SK-N-SH treated with all-trans-retinoic acid at 6 μM for 48 hours (cell line): Measurements from ENCODE around the gene CCR7.

Experiments used
- ATAC-seq: fragments of 200-7000 bp; cut with Tn5 transposase; 3 replicates; pipeline ENCODE4 v1.9.1; 2020; ENCODE audit warnings: mild to moderate bottlenecking, moderate library complexity
- ARNTL ChIP-seq: fragments of 450-650 bp; formaldehyde crosslinking; IDR thresholded peaks from 2 replicates; pipeline ENCODE4 v1.5.0; 2020; ENCODE audit warnings: low read depth, mild to moderate bottlenecking, moderate library complexity, borderline replicate concordance
- BACH2 ChIP-seq: fragments of 250-450 bp; sonication (Bioruptor Pico); IDR thresholded peaks from 2 replicates; pipeline ENCODE4 v1.9.0; 2021; ENCODE audit warnings: mild to moderate bottlenecking, borderline replicate concordance
- CSDC2 ChIP-seq: fragments of 250-450 bp; sonication (Bioruptor Pico); IDR thresholded peaks from 2 replicates; pipeline ENCODE4 v1.5.0; 2020; ENCODE audit warnings: mild to moderate bottlenecking, moderate library complexity
- CSRNP3 ChIP-seq: fragments of 250-450 bp; sonication (Bioruptor Pico); IDR thresholded peaks from 2 replicates; pipeline ENCODE4 v1.5.1; 2021; ENCODE audit warnings: mild to moderate bottlenecking, moderate library complexity
- ESRRG ChIP-seq: fragments of 250-450 bp; sonication (Bioruptor Pico); IDR thresholded peaks from 2 replicates; pipeline ENCODE4 v1.6.1; 2021; ENCODE audit warnings: mild to moderate bottlenecking
- ISL1 ChIP-seq: fragments of 250-450 bp; sonication (Bioruptor Pico); IDR thresholded peaks from 2 replicates; pipeline ENCODE4 v2.1.2; 2022; ENCODE audit warnings: mild to moderate bottlenecking, moderate library complexity
- OSR1 ChIP-seq: fragments of 250-450 bp; sonication (Bioruptor Pico); IDR thresholded peaks from 2 replicates; pipeline ENCODE4 v1.8.0; 2022; ENCODE audit warnings: moderate library complexity, mild to moderate bottlenecking, inconsistent platforms
- PPARA ChIP-seq: fragments of 250-450 bp; sonication (Bioruptor Pico); IDR thresholded peaks from 2 replicates; pipeline ENCODE4 v1.5.0; 2020; ENCODE audit warnings: mild to moderate bottlenecking, borderline replicate concordance
- RARB ChIP-seq: fragments of 250-450 bp; sonication (Bioruptor Pico); IDR thresholded peaks from 2 replicates; pipeline ENCODE4 v1.8.0; 2021; ENCODE audit warnings: mild to moderate bottlenecking, moderate library complexity
- SNAI2 ChIP-seq: fragments of 250-450 bp; sonication (Bioruptor Pico); IDR thresholded peaks from 2 replicates; pipeline ENCODE4 v1.5.0; 2020; ENCODE audit warnings: mild to moderate bottlenecking, moderate library complexity
- TCF4 ChIP-seq: fragments of 250-450 bp; sonication (Bioruptor Pico); IDR thresholded peaks from 2 replicates; pipeline ENCODE4 v1.8.0; 2021; ENCODE audit warnings: mild to moderate bottlenecking, moderate library complexity, borderline replicate concordance
- TOX ChIP-seq: fragments of 250-450 bp; sonication (Bioruptor Pico); IDR thresholded peaks from 2 replicates; pipeline ENCODE4 v1.8.0; 2021; ENCODE audit warnings: mild to moderate bottlenecking, moderate library complexity, borderline replicate concordance
- ZC3H10 ChIP-seq: fragments of 250-450 bp; sonication (Bioruptor Pico); IDR thresholded peaks from 2 replicates; pipeline ENCODE4 v1.5.1; 2021; ENCODE audit warnings: mild to moderate bottlenecking, moderate library complexity
- ZFP3 ChIP-seq: fragments of 250-450 bp; sonication (Bioruptor Pico); IDR thresholded peaks from 2 replicates; pipeline ENCODE4 v1.5.0; 2020; ENCODE audit warnings: mild to moderate bottlenecking, moderate library complexity
- ZFP30 ChIP-seq: fragments of 450-650 bp; formaldehyde crosslinking; IDR thresholded peaks from 2 replicates; pipeline ENCODE4 v1.5.0; 2022; ENCODE audit warnings: mild to moderate bottlenecking, moderate library complexity
- ZNF565 ChIP-seq: fragments of 450-650 bp; formaldehyde crosslinking; conservative IDR thresholded peaks from 2 replicates; pipeline ENCODE4 v1.5.0; 2020; ENCODE audit warnings: low read depth, mild to moderate bottlenecking, moderate library complexity
- ZNF70 ChIP-seq: fragments of 450-650 bp; formaldehyde crosslinking; IDR thresholded peaks from 2 replicates; pipeline ENCODE4 v1.5.0; 2020; ENCODE audit warnings: mild to moderate bottlenecking, moderate library complexity
- ZNF8 ChIP-seq: fragments of 450-650 bp; formaldehyde crosslinking; IDR thresholded peaks from 2 replicates; pipeline ENCODE4 v1.5.0; 2020; ENCODE audit warnings: mild to moderate bottlenecking, moderate library complexity
- TF ChIP-seq, protein P1 (sequence below): fragments of 250-450 bp; sonication (Bioruptor Pico); IDR thresholded peaks from 2 replicates; pipeline ENCODE4 v1.8.0; 2020; ENCODE audit warnings: mild to moderate bottlenecking, moderate library complexity, borderline replicate concordance

CCR7 gene

GRCh38 chr17:40524243-40524965, 40.9 kb downstream of the CCR7 start:
- ATAC-seq, result no peak
- TF ChIP-seq, protein P1, sequence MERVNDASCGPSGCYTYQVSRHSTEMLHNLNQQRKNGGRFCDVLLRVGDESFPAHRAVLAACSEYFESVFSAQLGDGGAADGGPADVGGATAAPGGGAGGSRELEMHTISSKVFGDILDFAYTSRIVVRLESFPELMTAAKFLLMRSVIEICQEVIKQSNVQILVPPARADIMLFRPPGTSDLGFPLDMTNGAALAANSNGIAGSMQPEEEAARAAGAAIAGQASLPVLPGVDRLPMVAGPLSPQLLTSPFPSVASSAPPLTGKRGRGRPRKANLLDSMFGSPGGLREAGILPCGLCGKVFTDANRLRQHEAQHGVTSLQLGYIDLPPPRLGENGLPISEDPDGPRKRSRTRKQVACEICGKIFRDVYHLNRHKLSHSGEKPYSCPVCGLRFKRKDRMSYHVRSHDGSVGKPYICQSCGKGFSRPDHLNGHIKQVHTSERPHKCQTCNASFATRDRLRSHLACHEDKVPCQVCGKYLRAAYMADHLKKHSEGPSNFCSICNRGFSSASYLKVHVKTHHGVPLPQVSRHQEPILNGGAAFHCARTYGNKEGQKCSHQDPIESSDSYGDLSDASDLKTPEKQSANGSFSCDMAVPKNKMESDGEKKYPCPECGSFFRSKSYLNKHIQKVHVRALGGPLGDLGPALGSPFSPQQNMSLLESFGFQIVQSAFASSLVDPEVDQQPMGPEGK (CRISPR knock-in tag), result no peak
- TF ChIP-seq TCF4 (no peak), CSRNP3 (no peak), ZNF70 (no peak), ARNTL (no peak), ZNF8 (no peak), ZC3H10 (CRISPR knock-in tag) (no peak), OSR1 (CRISPR knock-in tag) (no peak), TOX (no peak), ISL1 (no peak), ESRRG (no peak), BACH2 (CRISPR knock-in tag) (no peak), CSDC2 (CRISPR knock-in tag) (no peak), ZFP30 (CRISPR knock-in tag) (no peak)

GRCh38 chr17:40522961-40523310, 42.3 kb downstream of the CCR7 start:
- no peak for ATAC-seq
- TF ChIP-seq SNAI2 (no peak), BACH2 (CRISPR knock-in tag) (no peak), RARB (CRISPR knock-in tag) (no peak), ZC3H10 (CRISPR knock-in tag) (no peak)

DNA sequence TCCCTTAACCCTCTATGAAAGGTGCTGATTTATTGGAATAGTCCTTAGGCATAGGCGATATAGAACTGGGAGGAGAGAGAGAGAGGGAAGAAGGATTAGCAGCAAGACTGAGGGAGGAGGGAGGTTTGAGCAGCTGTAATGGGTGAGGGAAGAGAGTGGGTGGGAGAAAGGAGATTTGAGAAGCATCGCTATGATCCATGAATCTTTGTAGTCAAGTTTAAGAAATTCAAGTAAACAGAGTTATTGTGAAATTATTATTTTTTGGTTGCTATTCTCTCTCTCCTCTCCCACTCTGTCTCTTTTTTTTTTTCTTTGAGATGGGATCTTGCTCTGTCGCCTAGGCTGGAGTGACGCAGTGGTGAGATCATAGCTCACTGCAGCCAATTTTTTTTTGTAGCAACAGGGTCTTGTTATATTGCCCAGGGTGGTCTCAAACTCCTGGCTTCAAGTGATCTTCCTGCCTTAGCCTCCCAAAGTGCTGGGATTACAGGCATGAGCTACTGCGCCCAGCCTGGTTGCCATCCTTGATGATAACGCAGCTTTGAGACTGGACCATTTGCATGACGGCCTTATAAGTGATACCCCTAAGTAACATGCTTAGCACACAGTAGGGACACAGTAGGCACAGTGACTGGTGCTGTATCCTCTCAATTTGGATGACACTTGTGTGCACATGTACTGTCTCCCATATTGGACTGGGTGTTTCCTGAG, 42.9 kb downstream of the CCR7 start:
- no peak for ATAC-seq
- TF ChIP-seq ARNTL, result no peak
- TF ChIP-seq ZFP3 (CRISPR knock-in tag), result no peak
- TF ChIP-seq ZFP30 (CRISPR knock-in tag), result no peak
- TF ChIP-seq TCF4, result no peak
- no peak for TF ChIP-seq OSR1 (CRISPR knock-in tag)
- TF ChIP-seq ZC3H10 (CRISPR knock-in tag), result no peak
- TF ChIP-seq, protein P1 (CRISPR knock-in tag), result no peak
- TF ChIP-seq ZNF565 (CRISPR knock-in tag), result no peak
- TF ChIP-seq ZNF70, result no peak
- TF ChIP-seq PPARA (CRISPR knock-in tag), result no peak
- no peak for TF ChIP-seq SNAI2
- TF ChIP-seq TOX, result no peak
- TF ChIP-seq RARB (CRISPR knock-in tag), result no peak

DNA sequence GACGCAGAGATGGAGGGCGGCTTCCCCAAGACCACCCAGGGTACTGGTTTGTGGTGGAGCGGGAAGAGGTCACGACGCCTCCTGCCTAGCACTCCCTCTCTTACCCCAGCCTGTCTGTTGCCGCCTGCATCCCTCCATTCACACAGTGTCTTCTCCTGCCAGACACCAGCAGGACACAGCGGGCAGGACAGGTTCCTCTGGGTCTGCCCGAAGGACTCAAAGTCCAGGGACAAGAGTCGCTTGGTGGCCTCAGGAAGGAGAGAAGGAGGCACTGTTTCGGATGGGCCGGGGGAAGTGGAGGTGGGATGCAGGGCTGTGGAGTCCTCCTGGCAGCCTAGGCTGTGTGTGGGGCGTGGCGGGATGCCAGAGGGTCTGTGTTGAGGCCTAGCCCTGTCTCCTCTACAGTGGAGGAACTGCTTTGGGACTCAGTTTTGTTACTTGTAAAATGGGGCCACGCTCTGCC, 44.2 kb downstream of the CCR7 start:
- no peak for ATAC-seq
- TF ChIP-seq ZC3H10 (CRISPR knock-in tag), result no peak
- TF ChIP-seq SNAI2, result no peak
- TF ChIP-seq, protein P1 (CRISPR knock-in tag), result no peak
- TF ChIP-seq, all 23 proteins: peak for 0
